Measurements from ENCODE around the gene QRICH2.

The QRICH2 gene

GRCh38 chr17:76240461-76241203, 67.4 kb downstream of the QRICH2 start, which contains the start of gene RNF157:
Gene RNF157 (minus strand): TSS chr17:76240493. CDS start chr17:76240240, 253 bp downstream.
- no peak within 1 kb of the TSS for H3K27ac ChIP-seq (ENCODE audit: low read depth, low read length)
- H3K9ac ChIP-seq (ENCODE audit: low read length): no peak within 1 kb of the TSS
- H2AFZ ChIP-seq (ENCODE audit: low read depth, low read length, severe bottlenecking): no peak within 1 kb of the TSS

GRCh38 chr17:76239538-76240274, 68.4 kb downstream of the QRICH2 start:
- no peak for TF ChIP-seq EZH2phosphoT487 (conservative IDR thresholded peaks at IDR 0.05; ENCODE audit: low read length)
- TF ChIP-seq, protein P1, sequence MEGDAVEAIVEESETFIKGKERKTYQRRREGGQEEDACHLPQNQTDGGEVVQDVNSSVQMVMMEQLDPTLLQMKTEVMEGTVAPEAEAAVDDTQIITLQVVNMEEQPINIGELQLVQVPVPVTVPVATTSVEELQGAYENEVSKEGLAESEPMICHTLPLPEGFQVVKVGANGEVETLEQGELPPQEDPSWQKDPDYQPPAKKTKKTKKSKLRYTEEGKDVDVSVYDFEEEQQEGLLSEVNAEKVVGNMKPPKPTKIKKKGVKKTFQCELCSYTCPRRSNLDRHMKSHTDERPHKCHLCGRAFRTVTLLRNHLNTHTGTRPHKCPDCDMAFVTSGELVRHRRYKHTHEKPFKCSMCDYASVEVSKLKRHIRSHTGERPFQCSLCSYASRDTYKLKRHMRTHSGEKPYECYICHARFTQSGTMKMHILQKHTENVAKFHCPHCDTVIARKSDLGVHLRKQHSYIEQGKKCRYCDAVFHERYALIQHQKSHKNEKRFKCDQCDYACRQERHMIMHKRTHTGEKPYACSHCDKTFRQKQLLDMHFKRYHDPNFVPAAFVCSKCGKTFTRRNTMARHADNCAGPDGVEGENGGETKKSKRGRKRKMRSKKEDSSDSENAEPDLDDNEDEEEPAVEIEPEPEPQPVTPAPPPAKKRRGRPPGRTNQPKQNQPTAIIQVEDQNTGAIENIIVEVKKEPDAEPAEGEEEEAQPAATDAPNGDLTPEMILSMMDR (IDR thresholded peaks at IDR 0.05; ENCODE audit: insufficient read depth, low read length, poor library complexity, severe bottlenecking): no peak
- Histone ChIP-seq H3K79me2 (ENCODE audit: insufficient read depth, low read length) (no peaks in the 10 kb centered on the region), H3F3A (ENCODE audit: insufficient read depth) (0 out of 2 replicates have a peak, but pooled peaks cover 3% of the 10 kb centered on the region), H3K9me3 (ENCODE audit: insufficient read depth, low read length) (no peaks in the 10 kb centered on the region), H3K27ac (ENCODE audit: low read depth, low read length) (no peak overlapping the region), H3K36me3 (ENCODE audit: low read length) (no peaks in the 10 kb centered on the region), H3K9me2 (replicated peaks; ENCODE audit: insufficient read depth, low read length) (no peaks in the 10 kb centered on the region), H3K4me3 (ENCODE audit: insufficient read depth, low read length, poor library complexity, severe bottlenecking) (no peak overlapping the region), H2AFZ (ENCODE audit: low read depth, low read length, severe bottlenecking) (no peak overlapping the region), H3K4me2 (ENCODE audit: low read depth, low read length, poor library complexity, severe bottlenecking) (no peak overlapping the region), H3K27me3 (ENCODE audit: low read length) (no peaks in the 10 kb centered on the region), H3K9ac (ENCODE audit: low read length) (no peak overlapping the region), H4K20me1 (ENCODE audit: low read depth, low read length) (no peaks in the 10 kb centered on the region)

More at GRCh38 chr17:76240461-76241203, 67.4 kb downstream of the QRICH2 start, which contains the start of gene RNF157:
- Histone ChIP-seq H3K9me3 (ENCODE audit: insufficient read depth, low read length) (no peaks in the 10 kb centered on the region), H3K4me3 (ENCODE audit: insufficient read depth, low read length, poor library complexity, severe bottlenecking) (no peak within 1 kb of the TSS), H3K27me3 (ENCODE audit: low read length) (no peaks in the 10 kb centered on the region), H3F3A (ENCODE audit: insufficient read depth) (0 out of 2 replicates have a peak, but pooled peaks cover 3% of the 10 kb centered on the region), H3K36me3 (ENCODE audit: low read length) (no peaks in the 10 kb centered on the region), H4K20me1 (ENCODE audit: low read depth, low read length) (no peaks in the 10 kb centered on the region), H3K9me2 (replicated peaks; ENCODE audit: insufficient read depth, low read length) (no peaks in the 10 kb centered on the region), H3K79me2 (ENCODE audit: insufficient read depth, low read length) (no peaks in the 10 kb centered on the region), H3K4me2 (ENCODE audit: low read depth, low read length, poor library complexity, severe bottlenecking) (no peak within 1 kb of the TSS)
- no peak for TF ChIP-seq EZH2phosphoT487 (conservative IDR thresholded peaks at IDR 0.05; ENCODE audit: low read length)
- TF ChIP-seq, protein P1 (IDR thresholded peaks at IDR 0.05; ENCODE audit: insufficient read depth, low read length, poor library complexity, severe bottlenecking): no peak

DNA sequence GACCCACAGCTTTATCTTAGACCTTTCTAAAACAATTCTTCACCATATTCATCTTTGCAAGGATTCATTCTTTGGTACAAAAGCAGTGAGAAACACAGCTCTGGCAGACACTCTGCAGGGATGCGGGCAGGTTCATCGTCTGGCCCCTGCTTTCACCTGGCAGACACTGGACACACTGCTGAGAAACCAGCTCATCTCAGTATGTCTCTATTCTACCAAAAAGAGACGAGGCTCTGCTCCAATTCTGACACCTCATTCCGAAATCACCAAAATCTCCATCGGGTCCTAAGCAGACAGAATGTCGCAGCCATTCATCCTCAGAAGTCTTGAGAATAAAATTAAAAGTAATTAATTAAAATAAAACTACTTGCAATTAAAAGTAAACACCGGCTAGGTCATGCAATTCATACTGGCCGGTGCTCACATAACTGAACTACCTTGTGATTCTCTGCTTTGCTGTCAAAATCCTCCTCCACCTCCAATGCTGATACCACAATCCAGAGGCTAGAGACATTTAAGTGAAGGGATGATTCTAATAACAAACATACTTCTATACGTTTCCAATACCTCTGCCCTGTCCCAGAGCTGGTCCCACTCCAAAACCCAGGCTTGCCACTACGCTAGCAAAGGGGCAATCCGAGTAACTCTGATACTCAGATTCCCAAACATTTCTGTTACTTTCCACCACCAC, 69.1 kb downstream of the QRICH2 start:
- no peak for TF ChIP-seq EZH2phosphoT487 (conservative IDR thresholded peaks at IDR 0.05; ENCODE audit: low read length)
- TF ChIP-seq, protein P1 (IDR thresholded peaks at IDR 0.05; ENCODE audit: insufficient read depth, low read length, poor library complexity, severe bottlenecking): no peak
- H3K36me3 ChIP-seq (ENCODE audit: low read length): no peaks in the 10 kb centered on the region
- no peak overlapping the region for H3K9ac ChIP-seq (ENCODE audit: low read length)
- H3K79me2 ChIP-seq (ENCODE audit: insufficient read depth, low read length): no peaks in the 10 kb centered on the region
- H3K27me3 ChIP-seq (ENCODE audit: low read length): no peaks in the 10 kb centered on the region
- H4K20me1 ChIP-seq (ENCODE audit: low read depth, low read length): no peaks in the 10 kb centered on the region
- no peak overlapping the region for H3K4me3 ChIP-seq (ENCODE audit: insufficient read depth, low read length, poor library complexity, severe bottlenecking)
- no peaks in the 10 kb centered on the region for H3K9me3 ChIP-seq (ENCODE audit: insufficient read depth, low read length)
- H3K4me2 ChIP-seq (ENCODE audit: low read depth, low read length, poor library complexity, severe bottlenecking): no peak overlapping the region
- no peaks in the 10 kb centered on the region for H3K9me2 ChIP-seq (replicated peaks; ENCODE audit: insufficient read depth, low read length)
- H3F3A ChIP-seq (ENCODE audit: insufficient read depth): 0 out of 2 replicates have a peak, but pooled peaks cover 3% of the 10 kb centered on the region
- no peak overlapping the region for H3K27ac ChIP-seq (ENCODE audit: low read depth, low read length)
- H2AFZ ChIP-seq (ENCODE audit: low read depth, low read length, severe bottlenecking): no peak overlapping the region
